Caco-2 (cell line): ENCODE measurements around the gene CASTOR2. TPM values are rescaled to one million over a fixed set of nuclear protein-coding genes. Genes with fewer than 3 reads are reported as not detected.

ENCODE experiments used
- BruUV-seq: library from RNA; stranded (reverse); fragments of 400-500 nt; replicated peaks from 2 replicates; lab custom pipeline; 2021; lab: Mats Ljungman, UMichigan
- CTCF ChIA-PET: fragments of 300-600 bp; sonication (Branson Sonifier 250); formaldehyde crosslinking; loops from one replicate; lab custom pipeline; 2022; ENCODE audit warnings: antibody characterized with exemption; lab: Charles Lee
- POLR2A ChIA-PET: fragments of 300-600 bp; sonication (Branson Sonifier 250); formaldehyde crosslinking; loops from one replicate; lab custom pipeline; 2022; ENCODE audit warnings: antibody characterized with exemption; lab: Charles Lee
- DNase-seq, 2 experiments: peaks; one replicate each; pipeline versions ENCODE4 v3.0.0 to v3.0.0-alpha.2; 2020 to 2022
- H3K27me3 ChIP-seq: replicated peaks from 2 replicates; pipeline ENCODE4 v1.6.0; 2011; ENCODE audit warnings: low read length; ENCODE audit not compliant: control insufficient read depth, insufficient read depth
- H3K36me3 ChIP-seq: 2 replicates; pipeline ENCODE4 v1.5.1; 2011; ENCODE audit warnings: low read length; ENCODE audit not compliant: control insufficient read depth, insufficient read depth
- H3K4me1 ChIP-seq: fragments of 250-450 bp; sonication (Bioruptor Pico); 2 replicates; pipeline ENCODE4 v1.5.1; 2020; ENCODE audit warnings: mild to moderate bottlenecking
- H3K4me3 ChIP-seq: 2 replicates; pipeline ENCODE4 v1.5.1; 2011; ENCODE audit warnings: low read depth, mild to moderate bottlenecking, control low read depth, low read length
- H3K9me3 ChIP-seq: fragments of 250-450 bp; sonication (Bioruptor Pico); 2 replicates; pipeline ENCODE4 v1.5.1; 2020; ENCODE audit warnings: mild to moderate bottlenecking, moderate library complexity
- H3K27ac Mint-ChIP-seq: one replicate; pipeline ENCODE4 v1.8.0; 2022; ENCODE audit warnings: mixed read lengths; ENCODE audit not compliant: unreplicated experiment
- H3K27me3 Mint-ChIP-seq: one replicate; pipeline ENCODE4 v1.8.0; 2022; ENCODE audit warnings: mixed read lengths; ENCODE audit not compliant: insufficient read depth, unreplicated experiment
- H3K36me3 Mint-ChIP-seq: one replicate; pipeline ENCODE4 v1.8.0; 2022; ENCODE audit warnings: mild to moderate bottlenecking, mixed read lengths; ENCODE audit not compliant: insufficient read depth, unreplicated experiment
- H3K4me1 Mint-ChIP-seq: one replicate; pipeline ENCODE4 v1.8.0; 2022; ENCODE audit warnings: low read depth, mixed read lengths; ENCODE audit not compliant: unreplicated experiment
- H3K4me3 Mint-ChIP-seq: one replicate; pipeline ENCODE4 v1.8.0; 2022; ENCODE audit warnings: mild to moderate bottlenecking, moderate library complexity, mixed read lengths; ENCODE audit not compliant: unreplicated experiment
- H3K9me3 Mint-ChIP-seq: one replicate; pipeline ENCODE4 v1.8.0; 2022; ENCODE audit warnings: mixed read lengths; ENCODE audit not compliant: unreplicated experiment
- CTCF ChIP-seq, 2 experiments: fragments of 200-600 bp in 1 of 2; IDR thresholded peaks; 1 replicate in 1 of 2; 2 replicates in 1 of 2; pipeline versions ENCODE4 v1.5.1 to v1.8.0; 2011 to 2022; ENCODE audit warnings: antibody characterized with exemption in 1 of 2, control low read depth in 1 of 2, inconsistent platforms in 1 of 2, low read depth in 1 of 2, low read length in 1 of 2, mild to moderate bottlenecking in 1 of 2, moderate library complexity in 1 of 2; ENCODE audit not compliant: insufficient read depth in 1 of 2, severe bottlenecking in 1 of 2, unreplicated experiment in 1 of 2
- intact Hi-C: fragments of 100-400 bp; cut with micrococcal nuclease; formaldehyde crosslinking; loops from one replicate; pipeline ENCODE4 v1.10.0; 2022; ENCODE audit not compliant: unreplicated experiment
- total RNA-seq: library from RNA; stranded (reverse); gene quantifications from 2 replicates; pipeline ENCODE4 v1.2.3, GENCODE V29; 2022

CASTOR2 gene
- total RNA-seq, 1 experiment from 2014 or later: 45.6 TPM

GRCh38 chr7:75058406-75058805, 93.9 kb downstream of the CASTOR2 start:
- no peaks in the 10 kb centered on the region for H3K4me1 Mint-ChIP-seq
- H3K27me3 Mint-ChIP-seq: no peaks in the 10 kb centered on the region
- Histone ChIP-seq H3K4me3 (no peak overlapping the region), H3K9me3 (no peaks in the 10 kb centered on the region), H3K36me3 (no peaks in the 10 kb centered on the region; the same call in 1 of the 2 replicates), H3K4me1 (no peaks in the 10 kb centered on the region), H3K27me3 (no peaks in the 10 kb centered on the region)
- CTCF ChIA-PET: no interaction called here
- intact Hi-C loops: no loop called here
- POLR2A ChIA-PET: no interaction called here
- BruUV-seq: no TSS peak
- no peaks in the 10 kb centered on the region for H3K9me3 Mint-ChIP-seq
- H3K4me3 Mint-ChIP-seq: no peak overlapping the region
- peaks cover 83% of the 10 kb centered on the region for H3K36me3 Mint-ChIP-seq
- no peak overlapping the region for H3K27ac Mint-ChIP-seq
- no peak for TF ChIP-seq CTCF (IDR thresholded peaks at IDR 0.05; ENCODE audit: insufficient read depth in 1 of 2, low read depth in 1 of 2, low read length in 1 of 2, severe bottlenecking in 1 of 2, unreplicated experiment in 1 of 2)
- DNase-seq: no peak

- Histone ChIP-seq H3K9me3 (no peaks in the 10 kb centered on the region), H3K27me3 (no peaks in the 10 kb centered on the region), H3K4me1 (no peaks in the 10 kb centered on the region), H3K4me3 (no peak overlapping the region), H3K36me3 (peaks cover 3% of the 10 kb centered on the region)
- POLR2A ChIA-PET: no interaction called here
- Mint-ChIP-seq H3K4me1 (no peaks in the 10 kb centered on the region), H3K27me3 (no peaks in the 10 kb centered on the region), H3K36me3 (peaks cover 87% of the 10 kb centered on the region), H3K27ac (no peak overlapping the region), H3K9me3 (no peaks in the 10 kb centered on the region), H3K4me3 (no peak overlapping the region)
- CTCF ChIA-PET: no interaction called here
- DNase-seq: no peak
- intact Hi-C loops: no loop called here
- no TSS peak for BruUV-seq
- no peak for TF ChIP-seq CTCF (IDR thresholded peaks at IDR 0.05; ENCODE audit: insufficient read depth in 1 of 2, low read depth in 1 of 2, low read length in 1 of 2, severe bottlenecking in 1 of 2, unreplicated experiment in 1 of 2)
These were observed 99.8 kb downstream of the CASTOR2 start for GRCh38 chr7:75064291-75064690.

GRCh38 chr7:75064801-75065200, 100.3 kb downstream of the CASTOR2 start:
- TF ChIP-seq CTCF (IDR thresholded peaks at IDR 0.05; ENCODE audit: insufficient read depth in 1 of 2, low read depth in 1 of 2, low read length in 1 of 2, severe bottlenecking in 1 of 2, unreplicated experiment in 1 of 2): no peak
- H3K27ac Mint-ChIP-seq: no peak overlapping the region
- ChIA-PET POLR2A (no interaction called here), CTCF (no interaction called here)
- BruUV-seq: no TSS peak
- Histone ChIP-seq H3K27me3 (no peaks in the 10 kb centered on the region), H3K4me1 (no peaks in the 10 kb centered on the region), H3K4me3 (no peak overlapping the region), H3K36me3 (peaks cover 3% of the 10 kb centered on the region), H3K9me3 (no peaks in the 10 kb centered on the region)
- no peak overlapping the region for H3K4me3 Mint-ChIP-seq
- intact Hi-C loops: no loop called here
- no peaks in the 10 kb centered on the region for H3K4me1 Mint-ChIP-seq
- no peaks in the 10 kb centered on the region for H3K9me3 Mint-ChIP-seq
- H3K36me3 Mint-ChIP-seq: peaks cover 89% of the 10 kb centered on the region
- no peak for DNase-seq
- H3K27me3 Mint-ChIP-seq: no peaks in the 10 kb centered on the region
